ENCODE results near the gene MLANA. TPM values are rescaled to one million over a fixed set of nuclear protein-coding genes. Genes with fewer than 3 reads are reported as not detected.

Gene MLANA
- polyA plus RNA-seq, 3 donors: not detected

- Mint-ChIP-seq H3K36me3 (peaks cover 0 to 1% of the 10 kb centered on the region in 2 donors), H3K4me3 (no peak overlapping the region), H3K9me3 (peaks cover 0 to 4% (median 0%) of the 10 kb centered on the region in 7 donors), H3K27ac (no peak overlapping the region), H3K27me3 (ENCODE audit: low read depth in 3 of 3) (peaks cover 0 to 2% (median 0%) of the 10 kb centered on the region in 3 donors), H3K4me1 (no peaks in the 10 kb centered on the region)
- Histone ChIP-seq H4K20me1 (ENCODE audit: insufficient read depth, low read length) (no peaks in the 10 kb centered on the region), H3K27ac (ENCODE audit: low read depth in 1 of 2, low read length in 2 of 2) (no peak overlapping the region), H3K27me3 (ENCODE audit: control insufficient read depth in 2 of 2, insufficient read depth in 2 of 2, low read length in 2 of 2) (no peaks in the 10 kb centered on the region), H3K9me3 (replicated peaks in 1 of 2; ENCODE audit: control insufficient read depth in 1 of 2, insufficient read depth in 1 of 2, low read length in 2 of 2) (no peaks in the 10 kb centered on the region), H3K4me3 (replicated peaks in 1 of 3; ENCODE audit: low read depth in 2 of 3, low read length in 3 of 3) (no peak overlapping the region), H3K79me2 (ENCODE audit: insufficient read depth, low read length) (no peaks in the 10 kb centered on the region), H3K4me2 (replicated peaks; ENCODE audit: extremely low read depth, low read length, poor library complexity, severe bottlenecking) (no peak overlapping the region), H3K9ac (ENCODE audit: insufficient read depth, low read length, poor library complexity, severe bottlenecking) (no peak overlapping the region), H2AFZ (ENCODE audit: insufficient read depth, low read depth, low read length, poor library complexity, severe bottlenecking) (no peak overlapping the region), H3K36me3 (replicated peaks in 1 of 2; ENCODE audit: control insufficient read depth in 1 of 2, insufficient read depth in 2 of 2, low read length in 2 of 2) (no peaks in the 10 kb centered on the region), H3K4me1 (ENCODE audit: control insufficient read depth in 1 of 2, insufficient read depth in 2 of 2, low read length in 2 of 2) (no peaks in the 10 kb centered on the region)
- no peak for DNase-seq
- no peak for TF ChIP-seq CTCF (IDR thresholded peaks at IDR 0.05)
- WGBS (ENCODE audit: insufficient coverage): 100% methylated on average over 1 of the region's 3 CpGs
- intact Hi-C loops (cut with micrococcal nuclease): no loop called here
Measured at GRCh38 chr9:5870691-5871090, 20.0 kb upstream of the MLANA start.

GRCh38 chr9:5871785-5872184 is 18.9 kb upstream of the MLANA start:
- Histone ChIP-seq H3K9me3 (replicated peaks in 1 of 2; ENCODE audit: control insufficient read depth in 1 of 2, insufficient read depth in 1 of 2, low read length in 2 of 2) (no peaks in the 10 kb centered on the region), H3K4me1 (ENCODE audit: control insufficient read depth in 1 of 2, insufficient read depth in 2 of 2, low read length in 2 of 2) (no peaks in the 10 kb centered on the region), H3K4me2 (replicated peaks; ENCODE audit: extremely low read depth, low read length, poor library complexity, severe bottlenecking) (no peak overlapping the region), H3K27me3 (ENCODE audit: control insufficient read depth in 2 of 2, insufficient read depth in 2 of 2, low read length in 2 of 2) (no peaks in the 10 kb centered on the region), H3K27ac (ENCODE audit: low read depth in 1 of 2, low read length in 2 of 2) (no peak overlapping the region), H2AFZ (ENCODE audit: insufficient read depth, low read depth, low read length, poor library complexity, severe bottlenecking) (no peak overlapping the region), H3K36me3 (replicated peaks in 1 of 2; ENCODE audit: control insufficient read depth in 1 of 2, insufficient read depth in 2 of 2, low read length in 2 of 2) (no peaks in the 10 kb centered on the region), H3K9ac (ENCODE audit: insufficient read depth, low read length, poor library complexity, severe bottlenecking) (no peak overlapping the region), H4K20me1 (ENCODE audit: insufficient read depth, low read length) (no peaks in the 10 kb centered on the region), H3K79me2 (ENCODE audit: insufficient read depth, low read length) (no peaks in the 10 kb centered on the region), H3K4me3 (replicated peaks in 1 of 3; ENCODE audit: low read depth in 2 of 3, low read length in 3 of 3) (no peak overlapping the region)
- intact Hi-C loops (cut with micrococcal nuclease): no loop called here
- peaks cover 0 to 4% (median 0%) of the 10 kb centered on the region in 7 donors for H3K9me3 Mint-ChIP-seq
- H3K4me1 Mint-ChIP-seq: no peaks in the 10 kb centered on the region
- TF ChIP-seq CTCF (IDR thresholded peaks at IDR 0.05): no peak
- H3K27ac Mint-ChIP-seq: no peak overlapping the region
- H3K4me3 Mint-ChIP-seq: no peak overlapping the region
- H3K36me3 Mint-ChIP-seq: peaks cover 0 to 1% of the 10 kb centered on the region in 2 donors
- DNase-seq: no peak
- H3K27me3 Mint-ChIP-seq (ENCODE audit: low read depth in 3 of 3): peaks cover 0 to 4% (median 0%) of the 10 kb centered on the region in 3 donors
- 83% methylated on average over 1 of the region's 2 CpGs for WGBS (ENCODE audit: insufficient coverage)
